Epithelial cell of prostate (primary cell): ENCODE data around the gene DHX34.
A peak's percentile ranks its signal among the peaks of the same experiment; 100 is the strongest.
"Not testable (repeated sequence)": the region's sequence is repeated elsewhere in the genome, so short reads cannot be mapped to it uniquely, and the experiment has no call there.

Source experiments
- DNase-seq: peaks from one replicate; pipeline ENCODE4 v3.0.0-alpha.2; 2011; ENCODE audit warnings: low read depth, low spot score
- H3K27ac ChIP-seq: fragments of 450-650 bp; 2 replicates; pipeline ENCODE4 v1.5.1; 2017; ENCODE audit warnings: mild to moderate bottlenecking

DHX34 gene

GRCh38 chr19:47324502-47324901, 24.6 kb upstream of the DHX34 start:
- H3K27ac ChIP-seq, result no peak overlapping the region
- no peak for DNase-seq

DNA sequence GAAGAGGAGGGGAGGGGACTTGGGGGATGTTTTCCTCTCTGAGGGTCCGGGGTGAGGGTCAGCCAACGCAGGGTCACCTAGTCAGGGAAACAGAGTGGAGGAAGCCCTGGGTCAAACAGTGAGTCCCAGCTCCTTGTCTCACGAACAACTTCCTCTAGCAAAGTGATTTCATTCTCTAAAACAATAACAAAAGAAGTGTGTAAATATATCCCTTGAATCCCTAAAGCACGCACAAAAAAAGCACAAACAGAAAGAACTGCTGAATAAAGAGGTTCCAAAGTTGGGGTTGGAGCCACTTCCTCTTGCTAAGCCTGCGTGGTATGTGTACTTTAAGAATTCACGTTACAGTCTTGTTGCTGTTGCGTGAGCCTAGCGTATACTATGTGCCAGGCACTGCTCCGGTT, 18.6 kb upstream of the DHX34 start:
- no peak for DNase-seq
- peak overlapping the region; percentile 54 for H3K27ac ChIP-seq

- DNase-seq, result no peak
- no peak overlapping the region for H3K27ac ChIP-seq
Observed at GRCh38 chr19:47331490-47331889, 17.6 kb upstream of the DHX34 start.

DNA sequence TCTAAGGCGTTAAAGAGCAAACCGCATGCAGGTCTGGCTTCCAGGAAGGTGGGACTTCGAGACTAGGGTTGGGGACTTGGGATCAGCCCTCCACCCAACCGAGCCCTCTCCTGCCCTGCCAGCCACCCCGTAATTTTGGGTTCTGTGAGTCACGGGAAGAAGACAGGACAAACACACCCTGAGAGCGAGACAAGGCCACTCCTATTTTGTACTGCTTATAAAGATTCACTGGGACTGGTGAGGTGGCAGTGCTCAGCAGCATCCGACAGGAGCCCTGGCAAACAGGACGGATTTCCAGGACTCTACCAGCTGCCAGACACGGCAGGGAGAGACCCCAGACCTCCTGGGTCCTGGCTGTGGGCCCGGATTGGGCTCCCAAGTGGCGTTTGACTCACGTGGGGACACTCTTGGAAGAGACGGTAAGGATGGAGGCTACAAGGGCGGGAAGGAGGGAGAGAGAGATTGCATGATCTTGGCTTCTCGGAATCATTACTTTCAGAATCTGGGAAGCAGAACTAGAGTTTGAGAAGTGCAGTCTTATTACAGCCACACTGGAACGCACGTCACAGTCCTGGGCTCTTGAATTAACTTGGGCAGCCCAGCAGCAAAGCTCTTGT, 17.1 kb upstream of the DHX34 start, which contains the start of gene C5AR2:
TSS of gene C5AR2 (plus strand) at position 245 of the 617 bp plus-strand sequence. CDS start 8,625 bp downstream, outside the sequence.
- DNase-seq, result no peak
- H3K27ac ChIP-seq, result no peak within 1 kb of the TSS

- not testable (repeated sequence) for H3K27ac ChIP-seq, DNase-seq
Observed at GRCh38 chr19:47336765-47337718, 12.1 kb upstream of the DHX34 start.

DNA sequence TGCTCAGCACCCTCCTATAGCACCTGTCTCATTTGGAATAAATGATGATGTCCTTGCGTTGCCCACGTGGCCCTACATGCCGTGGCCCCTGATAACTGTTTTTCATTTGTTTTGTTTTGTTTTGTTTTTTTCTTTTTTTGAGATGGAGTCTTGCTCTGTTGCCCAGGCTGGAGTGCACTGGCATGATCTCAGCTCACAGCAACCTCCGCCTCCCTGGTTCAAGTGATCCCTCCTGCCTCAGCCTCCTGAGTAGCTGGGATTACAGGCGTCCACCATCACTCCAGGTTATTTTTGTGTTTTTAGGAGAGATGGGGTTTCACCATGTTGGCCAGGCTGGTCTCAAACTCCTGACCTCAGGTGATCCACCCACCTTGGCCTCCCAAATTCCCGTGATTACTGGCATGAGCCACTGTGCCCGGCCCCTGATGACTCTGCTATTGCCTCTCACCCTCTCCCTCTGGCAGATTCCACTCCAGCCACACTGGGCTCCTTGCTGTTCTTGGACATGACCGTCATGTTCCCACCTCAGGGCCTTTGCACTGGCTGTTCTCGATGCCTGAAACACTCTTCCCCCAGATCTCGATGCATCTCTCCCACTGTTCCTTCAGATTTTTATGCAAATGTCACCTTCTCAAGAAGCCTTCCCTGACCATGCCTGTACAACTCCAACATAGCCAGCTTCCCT, 9.8 kb upstream of the DHX34 start:
- no peak overlapping the region for H3K27ac ChIP-seq
- no peak for DNase-seq

DNA sequence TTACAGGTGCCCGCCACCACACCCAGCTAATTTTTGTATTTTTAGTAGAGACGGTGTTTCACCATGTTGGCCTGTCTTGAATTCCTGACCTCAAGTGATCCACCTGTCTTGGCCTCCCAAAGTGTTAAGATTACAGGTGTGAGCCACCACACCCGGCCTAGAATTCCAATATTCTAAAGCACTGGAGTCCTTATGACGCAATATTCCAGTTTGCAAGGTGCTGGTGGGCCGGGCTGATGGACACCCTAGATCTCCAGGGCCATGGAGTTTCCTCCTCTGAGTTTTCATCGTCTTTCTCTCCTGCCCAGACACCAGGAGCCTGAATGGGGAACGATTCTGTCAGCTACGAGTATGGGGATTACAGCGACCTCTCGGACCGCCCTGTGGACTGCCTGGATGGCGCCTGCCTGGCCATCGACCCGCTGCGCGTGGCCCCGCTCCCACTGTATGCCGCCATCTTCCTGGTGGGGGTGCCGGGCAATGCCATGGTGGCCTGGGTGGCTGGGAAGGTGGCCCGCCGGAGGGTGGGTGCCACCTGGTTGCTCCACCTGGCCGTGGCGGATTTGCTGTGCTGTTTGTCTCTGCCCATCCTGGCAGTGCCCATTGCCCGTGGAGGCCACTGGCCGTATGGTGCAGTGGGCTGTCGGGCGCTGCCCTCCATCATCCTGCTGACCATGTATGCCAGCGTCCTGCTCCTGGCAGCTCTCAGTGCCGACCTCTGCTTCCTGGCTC, 8.5 kb upstream of the DHX34 start:
- H3K27ac ChIP-seq, result no peak overlapping the region
- no peak for DNase-seq

DNA sequence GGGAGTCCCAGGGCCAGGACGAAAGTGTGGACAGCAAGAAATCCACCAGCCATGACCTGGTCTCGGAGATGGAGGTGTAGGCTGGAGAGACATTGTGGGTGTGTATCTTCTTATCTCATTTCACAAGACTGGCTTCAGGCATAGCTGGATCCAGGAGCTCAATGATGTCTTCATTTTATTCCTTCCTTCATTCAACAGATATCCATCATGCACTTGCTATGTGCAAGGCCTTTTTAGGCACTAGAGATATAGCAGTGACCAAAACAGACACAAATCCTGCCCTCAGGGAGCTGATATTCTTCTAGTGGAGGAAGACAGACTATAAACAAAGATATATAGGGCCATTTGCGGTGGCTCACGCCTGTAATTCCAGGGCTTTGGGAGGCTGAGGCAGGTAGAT, 7.4 kb upstream of the DHX34 start:
- no peak for DNase-seq
- H3K27ac ChIP-seq, result no peak overlapping the region

DNA sequence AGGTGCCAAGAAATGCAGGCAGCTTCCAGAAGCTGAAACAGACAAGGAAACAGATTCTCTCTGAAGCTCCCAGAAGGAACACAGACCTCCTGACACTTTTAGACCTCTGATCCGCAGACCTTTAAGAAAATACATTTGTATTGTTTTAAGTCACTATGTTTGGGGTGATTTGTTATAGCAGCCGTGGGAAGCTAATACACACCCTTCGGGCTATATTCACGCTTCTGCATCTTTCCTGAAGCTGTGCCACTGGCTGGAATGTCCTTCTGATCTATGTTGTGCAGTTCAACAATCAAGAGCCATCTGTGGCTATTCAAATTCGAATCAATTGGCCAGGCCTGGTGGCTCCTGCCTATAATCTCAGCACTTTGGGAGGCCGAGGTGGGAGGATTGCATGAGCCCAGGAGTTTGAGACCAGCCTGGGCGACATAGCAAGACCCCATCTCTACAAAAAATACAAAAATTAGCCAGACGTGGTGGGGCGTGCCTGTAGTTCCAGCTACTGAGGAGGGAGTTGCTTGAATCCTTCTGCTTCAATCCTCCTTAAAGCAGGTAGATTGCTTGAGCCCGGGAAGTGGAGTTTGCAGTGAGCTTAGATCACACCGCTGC, 5.8 kb upstream of the DHX34 start:
- DNase-seq, result no peak
- no peak overlapping the region for H3K27ac ChIP-seq

GRCh38 chr19:47344425-47344824, 4.7 kb upstream of the DHX34 start:
- DNase-seq, result no peak
- no peak overlapping the region for H3K27ac ChIP-seq

- not testable (repeated sequence) for H3K27ac ChIP-seq, DNase-seq
Observed at GRCh38 chr19:47346024-47346423, 3.1 kb upstream of the DHX34 start.

DNA sequence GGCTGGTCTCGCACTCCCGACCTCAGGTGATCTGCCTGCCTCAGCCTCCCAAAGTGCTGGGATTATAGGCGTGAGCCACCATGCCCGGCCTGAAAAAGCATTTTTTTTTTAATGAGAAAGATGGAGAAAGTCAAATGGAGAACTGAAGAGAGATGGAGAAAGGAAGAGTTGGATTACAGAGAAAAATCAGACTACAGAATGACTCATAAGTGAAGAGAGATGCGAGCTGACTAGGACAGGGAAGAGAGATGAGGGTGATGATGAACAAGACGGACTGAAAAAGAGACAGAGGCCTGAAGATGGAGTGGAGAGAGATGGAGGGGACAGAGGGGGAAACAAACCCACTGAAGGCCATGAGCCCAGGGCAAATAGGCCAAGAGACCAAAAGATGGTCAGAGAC, 1.5 kb downstream of the DHX34 start:
- DNase-seq, result no peak
- no peak overlapping the region for H3K27ac ChIP-seq

DNA sequence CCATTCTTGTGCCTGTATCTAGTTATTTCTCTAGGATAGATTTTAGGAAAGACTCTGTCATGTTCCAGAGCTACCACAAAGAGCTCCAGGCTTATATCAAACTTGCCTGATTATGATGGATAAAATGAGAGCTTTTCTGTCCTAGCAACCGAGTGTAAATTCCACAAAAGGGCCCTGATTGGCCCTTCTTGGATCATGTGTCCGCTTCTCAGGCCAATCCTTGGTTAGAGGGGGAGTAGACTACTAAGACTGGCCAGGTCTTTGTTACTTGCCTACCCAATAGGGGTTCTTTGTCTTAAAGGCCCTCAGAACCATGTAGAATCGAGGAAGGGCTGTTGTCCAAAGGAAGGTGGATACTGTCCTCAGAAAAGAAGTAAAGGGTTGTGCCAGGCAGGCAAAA, 2.4 kb downstream of the DHX34 start:
- DNase-seq, result no peak
- no peak overlapping the region for H3K27ac ChIP-seq

DNA sequence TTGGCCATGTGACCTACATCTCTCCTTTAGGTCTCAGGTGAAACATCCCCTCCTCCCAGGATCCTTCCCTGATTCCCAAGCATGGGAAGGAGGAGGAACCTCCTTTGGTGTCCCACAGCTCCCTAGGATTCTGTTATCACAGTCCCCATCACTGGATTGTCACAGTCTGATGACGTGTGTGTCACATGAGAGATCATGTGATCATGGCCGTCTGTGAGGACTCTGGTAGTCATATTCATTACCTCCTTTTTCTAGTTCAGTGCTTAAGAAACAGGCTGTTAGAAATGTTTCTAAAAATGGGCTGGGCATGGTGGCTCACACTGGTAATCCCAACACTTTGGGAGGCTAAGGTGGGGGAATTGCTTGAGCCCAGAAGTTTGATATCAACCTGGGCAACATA, 3.0 kb downstream of the DHX34 start:
- no peak overlapping the region for H3K27ac ChIP-seq

DNA sequence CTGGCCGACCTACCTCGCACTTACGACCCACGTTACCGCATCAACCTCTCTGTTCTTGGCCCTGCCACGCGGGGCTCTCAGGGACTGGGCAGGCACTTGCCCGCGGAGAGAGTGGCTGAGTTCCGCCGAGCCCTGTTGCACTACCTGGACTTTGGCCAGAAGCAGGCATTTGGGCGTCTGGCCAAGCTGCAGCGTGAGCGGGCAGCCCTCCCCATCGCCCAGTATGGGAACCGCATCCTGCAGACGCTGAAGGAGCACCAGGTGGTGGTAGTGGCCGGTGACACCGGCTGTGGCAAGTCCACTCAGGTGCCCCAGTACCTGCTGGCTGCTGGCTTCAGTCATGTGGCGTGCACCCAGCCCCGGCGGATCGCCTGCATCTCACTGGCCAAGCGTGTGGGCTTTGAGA, 4.2 kb downstream of the DHX34 start:
- no peak for DNase-seq
- no peak overlapping the region for H3K27ac ChIP-seq

More for the DNA sequence above, 3.0 kb downstream of the DHX34 start:
- no peak for DNase-seq

DNA sequence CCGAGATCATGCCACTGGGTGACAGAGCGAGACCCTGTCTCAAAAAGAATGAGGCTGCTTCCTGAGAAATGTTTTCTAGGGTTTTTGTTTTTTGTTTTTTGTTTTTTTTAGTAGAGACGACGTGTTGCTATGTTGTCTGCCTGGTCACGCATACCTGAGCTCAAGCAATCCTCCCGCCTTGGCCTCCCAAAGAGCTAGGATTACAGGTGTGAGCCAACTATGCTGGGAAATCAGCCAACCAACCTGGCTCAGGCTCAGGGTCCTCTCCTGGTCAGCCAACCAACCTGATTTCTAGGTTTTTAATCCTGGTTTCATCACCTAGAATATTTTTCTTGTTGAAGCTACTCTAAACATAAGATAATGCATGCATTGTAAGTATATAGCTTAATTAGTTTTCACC, 7.8 kb downstream of the DHX34 start:
- DNase-seq, result no peak
- no peak overlapping the region for H3K27ac ChIP-seq

- no peak for DNase-seq
- H3K27ac ChIP-seq, result no peak overlapping the region
Observed at GRCh38 chr19:47357788-47358680, 8.9 kb downstream of the DHX34 start.

DNA sequence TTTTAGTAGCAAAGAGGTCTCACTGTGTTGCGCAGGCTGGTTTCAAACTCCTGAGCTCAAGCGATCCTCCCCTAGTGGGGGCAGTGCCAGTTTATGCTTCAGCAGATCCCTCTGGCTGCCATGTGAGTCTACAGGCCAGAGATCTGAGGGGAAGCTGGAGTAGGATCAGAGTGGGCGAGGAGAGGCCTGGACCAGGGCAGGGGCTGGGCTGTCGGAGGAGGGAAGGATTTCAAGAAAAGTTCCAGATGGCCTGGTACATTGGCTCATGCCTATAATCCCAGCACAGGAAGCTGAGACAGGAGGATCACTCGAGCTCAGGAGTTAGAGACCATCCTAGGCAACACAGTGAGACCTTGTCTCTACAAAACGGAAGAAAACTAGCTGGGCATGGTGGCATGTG, 9.8 kb downstream of the DHX34 start:
- DNase-seq, result no peak
- no peak overlapping the region for H3K27ac ChIP-seq

GRCh38 chr19:47362321-47362720, 13.2 kb downstream of the DHX34 start:
- DNase-seq, result no peak
- no peak overlapping the region for H3K27ac ChIP-seq
